ENCODE data around the gene KHDC3L. TPM values are rescaled to one million over a fixed set of nuclear protein-coding genes. Genes with fewer than 3 reads are reported as not detected.

The KHDC3L gene
- total RNA-seq, 1 donor from 2014 or later = not detected

GRCh38 chr6:73400656-73401055, 38.2 kb downstream of the KHDC3L start:
- no peak for TF ChIP-seq CTCF (IDR thresholded peaks at IDR 0.05)
- Mint-ChIP-seq H3K27me3 (ENCODE audit: low read depth) (no peaks in the 10 kb centered on the region), H3K4me1 (ENCODE audit: low read depth) (no peaks in the 10 kb centered on the region), H3K36me3 (ENCODE audit: low read depth) (no peaks in the 10 kb centered on the region), H3K9me3 (ENCODE audit: low read depth) (no peaks in the 10 kb centered on the region), H3K27ac (ENCODE audit: unreplicated experiment) (no peak overlapping the region), H3K4me3 (ENCODE audit: unreplicated experiment) (no peak overlapping the region)
- DNase-seq (ENCODE audit: low spot score) = no peak

- H3K4me3 Mint-ChIP-seq (ENCODE audit: unreplicated experiment) = no peak overlapping the region
- H3K27me3 Mint-ChIP-seq (ENCODE audit: low read depth) = peaks cover 1% of the 10 kb centered on the region
- no peak overlapping the region for H3K27ac Mint-ChIP-seq (ENCODE audit: unreplicated experiment)
- no peak for TF ChIP-seq CTCF (IDR thresholded peaks at IDR 0.05)
- no peaks in the 10 kb centered on the region for H3K4me1 Mint-ChIP-seq (ENCODE audit: low read depth)
- H3K36me3 Mint-ChIP-seq (ENCODE audit: low read depth) = no peaks in the 10 kb centered on the region
- no peak for DNase-seq (ENCODE audit: low spot score)
- no peaks in the 10 kb centered on the region for H3K9me3 Mint-ChIP-seq (ENCODE audit: low read depth)
These were observed 46.9 kb downstream of the KHDC3L start for GRCh38 chr6:73409395-73409794.

GRCh38 chr6:73413102-73413501, 50.6 kb downstream of the KHDC3L start:
- no peak for TF ChIP-seq CTCF (IDR thresholded peaks at IDR 0.05)
- no peaks in the 10 kb centered on the region for H3K9me3 Mint-ChIP-seq (ENCODE audit: low read depth)
- no peak overlapping the region for H3K4me3 Mint-ChIP-seq (ENCODE audit: unreplicated experiment)
- H3K27ac Mint-ChIP-seq (ENCODE audit: unreplicated experiment) = no peak overlapping the region
- H3K36me3 Mint-ChIP-seq (ENCODE audit: low read depth) = no peaks in the 10 kb centered on the region
- H3K27me3 Mint-ChIP-seq (ENCODE audit: low read depth) = no peaks in the 10 kb centered on the region
- peaks cover 4% of the 10 kb centered on the region for H3K4me1 Mint-ChIP-seq (ENCODE audit: low read depth)
- no peak for DNase-seq (ENCODE audit: low spot score)

Other genes with a start within 250 kb of the KHDC3L start
- not detected in 3 replicates for gene KHDC1L, start 137.2 kb upstream of the KHDC3L start, total RNA-seq
- 4.0 to 4.5 TPM (median 4.3 TPM) in 3 replicates for gene KHDC1, start 99.5 kb upstream of the KHDC3L start, total RNA-seq
- gene DPPA5, start 8.4 kb upstream of the KHDC3L start, total RNA-seq = not detected in 3 replicates
- not detected in 3 replicates for gene OOEP, start 7.2 kb downstream of the KHDC3L start, total RNA-seq
- gene DDX43, start 32.2 kb downstream of the KHDC3L start, total RNA-seq = not detected in 3 replicates
- gene CGAS, start 89.6 kb downstream of the KHDC3L start, total RNA-seq = 1.0 to 1.7 TPM (median 1.6 TPM) in 3 replicates
- gene MTO1, start 99.1 kb downstream of the KHDC3L start, total RNA-seq = 18.4 to 26.0 TPM (median 25.6 TPM) in 3 replicates
- gene EEF1A1, start 158.4 kb downstream of the KHDC3L start, total RNA-seq = 8,230 to 8,902 TPM (median 8,643 TPM) in 3 replicates

All from chondrocyte (in vitro differentiated cells).